Endodermal cell (in vitro differentiated cells): ENCODE data around the gene SMAD3. TPM values are rescaled to one million over a fixed set of nuclear protein-coding genes. Genes with fewer than 3 reads are reported as not detected.

Experiments
- DNase-seq: peaks from one replicate; pipeline ENCODE4 v3.0.0-alpha.2; 2017
- H3K27ac ChIP-seq: 2 replicates; pipeline ENCODE4 v1.5.1; 2013; ENCODE audit warnings: mild to moderate bottlenecking, low read depth, low read length, moderate library complexity
- H3K27me3 ChIP-seq: 2 replicates; pipeline ENCODE4 v1.6.1; 2013; ENCODE audit warnings: mild to moderate bottlenecking, low read length, moderate library complexity; ENCODE audit not compliant: insufficient read depth, control insufficient read depth, poor library complexity, severe bottlenecking
- H3K36me3 ChIP-seq: 2 replicates; pipeline ENCODE4 v1.7.0; 2013; ENCODE audit warnings: mild to moderate bottlenecking, low read length, moderate library complexity; ENCODE audit not compliant: control insufficient read depth, insufficient read depth
- H3K4me1 ChIP-seq: one replicate; pipeline ENCODE4 v1.7.0; 2013; ENCODE audit warnings: low read length; ENCODE audit not compliant: control insufficient read depth, insufficient read depth
- H3K4me3 ChIP-seq: 2 replicates; pipeline ENCODE4 v1.5.1; 2013; ENCODE audit warnings: mild to moderate bottlenecking, low read length, moderate library complexity
- H3K9ac ChIP-seq: 2 replicates; pipeline ENCODE4 v1.6.1; 2013; ENCODE audit warnings: mild to moderate bottlenecking, low read length, moderate library complexity; ENCODE audit not compliant: poor library complexity, severe bottlenecking; ENCODE audit errors: extremely low read depth
- H3K9me3 ChIP-seq: 2 replicates; pipeline ENCODE4 v1.6.1; 2013; ENCODE audit warnings: mild to moderate bottlenecking, low read length, moderate library complexity; ENCODE audit not compliant: control insufficient read depth
- H3K27ac Mint-ChIP-seq: 2 replicates; pipeline ENCODE4 v1.8.0; 2020; ENCODE audit warnings: mixed read lengths
- H3K27me3 Mint-ChIP-seq: 2 replicates; pipeline ENCODE4 v1.8.0; 2021; ENCODE audit warnings: mild to moderate bottlenecking, mixed read lengths; ENCODE audit not compliant: insufficient read depth
- H3K36me3 Mint-ChIP-seq: 2 replicates; pipeline ENCODE4 v1.8.0; 2020; ENCODE audit warnings: low read depth, mixed read lengths
- H3K4me1 Mint-ChIP-seq: 2 replicates; pipeline ENCODE4 v1.8.0; 2020; ENCODE audit warnings: mixed read lengths
- H3K4me3 Mint-ChIP-seq: 2 replicates; pipeline ENCODE4 v1.8.0; 2020; ENCODE audit warnings: mild to moderate bottlenecking, moderate library complexity, mixed read lengths
- H3K9me3 Mint-ChIP-seq: 2 replicates; pipeline ENCODE4 v1.8.0; 2020; ENCODE audit warnings: mild to moderate bottlenecking, mixed read lengths
- WGBS, 2 experiments: methylation state at CpG; one replicate each; pipeline versions ENCODE4 v1.1.5 to v1.1.7; 2013; ENCODE audit warnings: missing lambda C conversion rate in 2 of 2, mixed read lengths in 1 of 2; ENCODE audit not compliant: insufficient coverage in 1 of 2, insufficient read length in 1 of 2; 5-methylcytosine and 5-hydroxymethylcytosine counted together
- total RNA-seq, 2 donors: library from RNA; stranded (reverse); fragmentation: NEBNext Ultra II Directional in 1 of 2; extraction: Animal tissue kit (Norgen Biotek cat#: 25700) in 1 of 2; gene quantifications; 2 replicates in 1 of 2; 3 replicates in 1 of 2; pipeline ENCODE4 v1.2.1, GENCODE V29; 2021
- TF ChIP-seq, protein P1 (sequence below): fragments of 200-600 bp; sonication (generic); conservative IDR thresholded peaks from 2 replicates; pipeline ENCODE4 v1.5.0; 2021; ENCODE audit warnings: antibody characterized with exemption, mild to moderate bottlenecking

Gene SMAD3
- total RNA-seq, 2 donors from 2014 or later = 7.8 to 9.6 TPM

- Mint-ChIP-seq H3K4me1 (peaks cover 87% of the 10 kb centered on the region), H3K27ac (no peak overlapping the region), H3K4me3 (no peak overlapping the region), H3K9me3 (no peaks in the 10 kb centered on the region), H3K36me3 (no peaks in the 10 kb centered on the region), H3K27me3 (peaks cover 8% of the 10 kb centered on the region)
- Histone ChIP-seq H3K4me1 (peaks cover 54% of the 10 kb centered on the region), H3K4me3 (no peak overlapping the region), H3K36me3 (peaks cover 15% of the 10 kb centered on the region), H3K27ac (no peak overlapping the region), H3K9ac (no peak overlapping the region), H3K9me3 (no peaks in the 10 kb centered on the region), H3K27me3 (no peaks in the 10 kb centered on the region)
- DNase-seq = peak; percentile 16
- TF ChIP-seq, protein P1, sequence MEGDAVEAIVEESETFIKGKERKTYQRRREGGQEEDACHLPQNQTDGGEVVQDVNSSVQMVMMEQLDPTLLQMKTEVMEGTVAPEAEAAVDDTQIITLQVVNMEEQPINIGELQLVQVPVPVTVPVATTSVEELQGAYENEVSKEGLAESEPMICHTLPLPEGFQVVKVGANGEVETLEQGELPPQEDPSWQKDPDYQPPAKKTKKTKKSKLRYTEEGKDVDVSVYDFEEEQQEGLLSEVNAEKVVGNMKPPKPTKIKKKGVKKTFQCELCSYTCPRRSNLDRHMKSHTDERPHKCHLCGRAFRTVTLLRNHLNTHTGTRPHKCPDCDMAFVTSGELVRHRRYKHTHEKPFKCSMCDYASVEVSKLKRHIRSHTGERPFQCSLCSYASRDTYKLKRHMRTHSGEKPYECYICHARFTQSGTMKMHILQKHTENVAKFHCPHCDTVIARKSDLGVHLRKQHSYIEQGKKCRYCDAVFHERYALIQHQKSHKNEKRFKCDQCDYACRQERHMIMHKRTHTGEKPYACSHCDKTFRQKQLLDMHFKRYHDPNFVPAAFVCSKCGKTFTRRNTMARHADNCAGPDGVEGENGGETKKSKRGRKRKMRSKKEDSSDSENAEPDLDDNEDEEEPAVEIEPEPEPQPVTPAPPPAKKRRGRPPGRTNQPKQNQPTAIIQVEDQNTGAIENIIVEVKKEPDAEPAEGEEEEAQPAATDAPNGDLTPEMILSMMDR = no peak
- WGBS, 2 experiments = 83 to 90% methylated on average over 7 to 15 of the region's 15 CpGs
Measured at GRCh38 chr15:67089217-67090193, 24.1 kb downstream of the SMAD3 start.

- Histone ChIP-seq H3K9ac (no peak overlapping the region), H3K36me3 (peaks cover 25% of the 10 kb centered on the region), H3K27me3 (no peaks in the 10 kb centered on the region), H3K4me3 (no peak overlapping the region), H3K4me1 (peaks cover 48% of the 10 kb centered on the region), H3K27ac (no peak overlapping the region), H3K9me3 (no peaks in the 10 kb centered on the region)
- Mint-ChIP-seq H3K27ac (peak overlapping the region; percentile 50), H3K4me1 (peaks cover 78% of the 10 kb centered on the region), H3K36me3 (no peaks in the 10 kb centered on the region), H3K4me3 (no peak overlapping the region), H3K9me3 (no peaks in the 10 kb centered on the region), H3K27me3 (peaks cover 8% of the 10 kb centered on the region)
- DNase-seq = no peak
- WGBS, 2 experiments = 43 to 62% methylated on average over 3 to 7 of the region's 7 CpGs
- TF ChIP-seq, protein P1 = no peak
Measured at GRCh38 chr15:67090297-67091070, 25.1 kb downstream of the SMAD3 start.

DNA sequence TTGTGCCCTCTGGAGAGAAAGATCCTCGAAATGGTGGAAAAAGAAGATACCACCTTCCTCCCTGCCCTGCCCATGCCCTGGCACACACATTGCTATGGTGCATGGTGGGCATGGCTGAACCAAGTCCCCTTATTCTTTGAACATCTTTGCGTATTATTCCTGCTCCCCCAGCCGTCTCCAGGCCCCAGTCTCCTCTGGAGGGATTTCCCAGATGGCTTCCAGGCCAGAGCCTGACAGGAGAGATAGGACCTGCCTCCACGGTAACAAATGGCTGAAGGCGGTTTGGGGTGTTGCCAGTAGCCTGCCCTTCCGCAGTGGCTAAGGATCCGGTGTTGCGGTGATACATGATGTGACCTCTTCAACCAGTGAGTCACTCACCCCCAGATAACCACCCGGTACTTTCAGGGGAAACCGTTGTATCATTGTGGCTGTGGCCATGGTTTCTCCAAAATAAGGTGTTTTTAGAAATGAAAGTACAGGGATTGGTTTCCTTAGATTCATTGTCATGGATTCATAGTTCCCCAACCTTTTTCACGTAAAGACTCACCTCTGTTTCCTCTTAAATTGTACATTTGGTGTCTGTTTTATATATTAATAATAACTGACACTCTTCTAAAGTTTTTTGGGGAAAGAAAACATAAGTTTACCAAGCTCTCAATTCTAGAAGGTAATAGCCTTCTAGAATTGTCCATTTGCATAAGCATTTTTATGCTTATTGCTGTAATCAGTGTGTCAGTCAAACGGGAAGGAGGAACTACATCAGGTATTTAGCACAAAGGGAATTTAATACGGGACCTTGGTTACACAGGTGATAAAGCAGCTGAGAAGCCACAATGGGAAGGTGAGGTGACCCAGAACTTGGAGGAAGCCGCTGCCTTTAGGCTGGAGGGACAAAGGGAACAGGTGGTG, 25.9 kb downstream of the SMAD3 start:
- Histone ChIP-seq H3K9me3 (no peaks in the 10 kb centered on the region), H3K36me3 (peaks cover 25% of the 10 kb centered on the region), H3K27me3 (no peaks in the 10 kb centered on the region), H3K9ac (no peak overlapping the region), H3K4me3 (no peak overlapping the region), H3K4me1 (peaks cover 40% of the 10 kb centered on the region), H3K27ac (no peak overlapping the region)
- no peak overlapping the region for H3K4me3 Mint-ChIP-seq
- WGBS, 2 experiments = 53 to 65% methylated on average over 9 to 13 of the region's 14 CpGs
- peaks cover 70% of the 10 kb centered on the region for H3K4me1 Mint-ChIP-seq
- peaks cover 11% of the 10 kb centered on the region for H3K27me3 Mint-ChIP-seq
- H3K9me3 Mint-ChIP-seq = no peaks in the 10 kb centered on the region
- H3K27ac Mint-ChIP-seq = peak overlapping the region; percentile 50
- H3K36me3 Mint-ChIP-seq = no peaks in the 10 kb centered on the region
- TF ChIP-seq, protein P1 = no peak
- no peak for DNase-seq
